HCT116 (cell line): Measurements from ENCODE around the gene TRAT1. TPM values are rescaled to one million over a fixed set of nuclear protein-coding genes. Genes with fewer than 3 reads are reported as not detected.
"Not testable (repeated sequence)": the region's sequence is repeated elsewhere in the genome, so short reads cannot be mapped to it uniquely, and the experiment has no call there.

Experiments used
- ATAC-seq: fragments of 200-7000 bp; cut with Tn5 transposase; 2 replicates; pipeline ENCODE4 v1.9.1; 2020; ENCODE audit warnings: mild to moderate bottlenecking, moderate library complexity
- BruUV-seq: library from RNA; stranded (reverse); fragments of 400-500 nt; replicated peaks from 2 replicates; lab custom pipeline; 2021; lab: Mats Ljungman, UMichigan
- CTCF ChIA-PET: fragments of 300-600 bp; sonication (Branson Sonifier 250); formaldehyde crosslinking; loops from one replicate; lab custom pipeline; 2021; ENCODE audit warnings: antibody characterized with exemption; lab: Charles Lee
- POLR2A ChIA-PET: fragments of 300-600, 350-600 bp; sonication (Branson Sonifier 250); formaldehyde crosslinking; loops from one replicate; lab custom pipeline; 2021; ENCODE audit warnings: antibody characterized with exemption; lab: Charles Lee
- RAD21 ChIA-PET, 2 experiments: fragments of 300-600 bp; sonication (Branson Sonifier 250); formaldehyde crosslinking; loops; one replicate each; lab custom pipeline; 2023; ENCODE audit warnings: low total read pairs in 2 of 2; ENCODE audit not compliant: uncharacterized antibody in 2 of 2, unreplicated experiment in 2 of 2, low non-redundant PET in 1 of 2; lab: Charles Lee
- DNase-seq: peaks from one replicate; pipeline ENCODE4 v3.0.0-alpha.2; 2010; ENCODE audit warnings: low read depth, low spot score
- H2AFZ ChIP-seq: fragments of 200-600 bp; shearing (Covaris generic), sonication (generic); 2 replicates; pipeline ENCODE4 v1.6.1; 2017; ENCODE audit warnings: low read depth, mixed run types, mixed read lengths, antibody characterized with exemption, low read length; ENCODE audit not compliant: poor library complexity, severe bottlenecking
- H3K27ac ChIP-seq: 2 replicates; pipeline ENCODE4 v1.5.1; 2012; ENCODE audit warnings: low read depth, low read length
- H3K27me3 ChIP-seq: fragments of 200-600 bp; sonication (generic); 2 replicates; pipeline ENCODE4 v1.6.1; 2016; ENCODE audit warnings: mixed run types, low read length, mixed read lengths; ENCODE audit not compliant: insufficient read depth
- H3K36me3 ChIP-seq, 2 experiments: fragments of 200-500 bp in 1 of 2; fragments of 200-600 bp in 1 of 2; sonication (Bioruptor generic) in 1 of 2; sonication (generic) in 1 of 2; 2 replicates each; pipeline versions ENCODE4 v1.5.1 to v1.6.1; 2014 to 2016; ENCODE audit warnings: low read length in 2 of 2, inconsistent platforms in 1 of 2, mixed read lengths in 1 of 2, mixed run types in 1 of 2; ENCODE audit not compliant: insufficient read depth in 2 of 2, control insufficient read depth in 1 of 2
- H3K4me1 ChIP-seq, 2 experiments: fragments of 200-600 bp in 1 of 2; sonication (generic) in 1 of 2; 2 replicates each; pipeline versions ENCODE4 v1.5.1 to v1.6.1; 2012 to 2017; ENCODE audit warnings: low read length in 2 of 2, inconsistent platforms in 1 of 2, mild to moderate bottlenecking in 1 of 2, mixed read lengths in 1 of 2, mixed run types in 1 of 2, moderate library complexity in 1 of 2; ENCODE audit not compliant: insufficient read depth in 2 of 2, control insufficient read depth in 1 of 2
- H3K4me2 ChIP-seq: fragments of 200-600 bp; sonication (generic); 2 replicates; pipeline ENCODE4 v1.6.1; 2017; ENCODE audit warnings: mixed run types, low read length, mixed read lengths
- H3K4me3 ChIP-seq, 2 experiments: fragments of 200-600 bp in 1 of 2; sonication (generic) in 1 of 2; replicated peaks in 1 of 2; 2 replicates each; pipeline ENCODE4 v1.5.1; 2011 to 2016; ENCODE audit warnings: low read length in 2 of 2, control low read depth in 1 of 2, low read depth in 1 of 2, mild to moderate bottlenecking in 1 of 2, mixed read lengths in 1 of 2, mixed run types in 1 of 2
- H3K79me2 ChIP-seq: fragments of 200-600 bp; sonication (generic); 2 replicates; pipeline ENCODE4 v1.6.1; 2017; ENCODE audit warnings: mild to moderate bottlenecking, mixed run types, low read length, moderate library complexity, mixed read lengths; ENCODE audit not compliant: insufficient read depth
- H3K9ac ChIP-seq: fragments of 200-600 bp; sonication (generic); 2 replicates; pipeline ENCODE4 v1.6.1; 2016; ENCODE audit warnings: low read length, mixed read lengths
- H3K9me2 ChIP-seq: fragments of 200-600 bp; sonication (generic), shearing (Covaris generic); 2 replicates; pipeline ENCODE4 v1.6.1; 2017; ENCODE audit warnings: mixed run types, mild to moderate bottlenecking, moderate library complexity; ENCODE audit not compliant: insufficient read depth
- H3K9me3 ChIP-seq, 2 experiments: fragments of 200-500 bp in 1 of 2; fragments of 200-600 bp in 1 of 2; sonication (Bioruptor generic) in 1 of 2; sonication (generic) in 1 of 2; 2 replicates each; pipeline ENCODE4 v1.6.1; 2014 to 2017; ENCODE audit warnings: low read length in 2 of 2, mixed read lengths in 2 of 2, inconsistent platforms in 1 of 2, low read depth in 1 of 2, mild to moderate bottlenecking in 1 of 2, mixed run types in 1 of 2, moderate library complexity in 1 of 2; ENCODE audit not compliant: control insufficient read depth in 1 of 2, insufficient read depth in 1 of 2
- H4K20me1 ChIP-seq: fragments of 200-600 bp; sonication (generic), shearing (Covaris generic); 2 replicates; pipeline ENCODE4 v1.6.1; 2017; ENCODE audit warnings: mixed run types, mild to moderate bottlenecking, moderate library complexity; ENCODE audit not compliant: insufficient read depth
- ELF1 ChIP-seq: IDR thresholded peaks from 2 replicates; pipeline ENCODE4 v1.6.1; 2012; ENCODE audit warnings: low read depth, borderline replicate concordance
- REST ChIP-seq: IDR thresholded peaks from 2 replicates; pipeline ENCODE4 v1.6.1; 2012; ENCODE audit warnings: low read depth
- SIN3A ChIP-seq: IDR thresholded peaks from 2 replicates; pipeline ENCODE4 v1.6.1; 2012; ENCODE audit warnings: low read depth
- TCF7L2 ChIP-seq: IDR thresholded peaks from 2 replicates; pipeline ENCODE4 v1.7.0; 2011; ENCODE audit warnings: borderline replicate concordance, inconsistent platforms; ENCODE audit not compliant: insufficient read depth, insufficient read length; ENCODE audit errors: extremely low read depth
- intact Hi-C: fragments of 100-400 bp; cut with micrococcal nuclease; formaldehyde crosslinking; loops from 2 replicates; pipeline ENCODE4 v1.10.0; 2022
- total RNA-seq: library from RNA; stranded (reverse); gene quantifications from one replicate; pipeline ENCODE4 v1.2.1, GENCODE V29; 2021; ENCODE audit not compliant: unreplicated experiment

The TRAT1 gene
- total RNA-seq, 1 experiment from 2014 or later, result not detected

GRCh38 chr3:108823227-108823626 lies 641 bp downstream of the TRAT1 start (continued):
- TF ChIP-seq REST (no peak), SIN3A (no peak), ELF1 (no peak), TCF7L2 (no peak)
- TF ChIP-seq, all 23 proteins: peak for 0

GRCh38 chr3:108823803-108824202 lies 1.2 kb downstream of the TRAT1 start:
- H3K4me3 ChIP-seq, intact Hi-C loops, H3K27me3 ChIP-seq, H3K9ac ChIP-seq, H2AFZ ChIP-seq, H3K9me3 ChIP-seq, RAD21 ChIA-PET, H3K9me2 ChIP-seq, H3K36me3 ChIP-seq, H3K4me1 ChIP-seq, H3K4me2 ChIP-seq, H4K20me1 ChIP-seq, CTCF ChIA-PET, DNase-seq, H3K79me2 ChIP-seq, BruUV-seq, ATAC-seq, H3K27ac ChIP-seq: not testable (repeated sequence)
- POLR2A ChIA-PET, result interaction anchor here (0.5 kb wide), 1 partner anchor 16 kb away, joined by 3 read pairs; no protein-coding TSS in a partner anchor
